ENCODE results near the gene TMEM234.

Gene TMEM234

GRCh38 chr1:32257227-32257508 is 35.0 kb upstream of the TMEM234 start:
- ATAC-seq = no peak
- no peak for TF ChIP-seq POU6F1 (CRISPR knock-in tag; IDR thresholded peaks at IDR 0.05; ENCODE audit: borderline replicate concordance, low read depth)
- TF ChIP-seq ARNTL (CRISPR knock-in tag; IDR thresholded peaks at IDR 0.05; ENCODE audit: borderline replicate concordance, low read depth) = no peak
- TF ChIP-seq, protein P1, sequence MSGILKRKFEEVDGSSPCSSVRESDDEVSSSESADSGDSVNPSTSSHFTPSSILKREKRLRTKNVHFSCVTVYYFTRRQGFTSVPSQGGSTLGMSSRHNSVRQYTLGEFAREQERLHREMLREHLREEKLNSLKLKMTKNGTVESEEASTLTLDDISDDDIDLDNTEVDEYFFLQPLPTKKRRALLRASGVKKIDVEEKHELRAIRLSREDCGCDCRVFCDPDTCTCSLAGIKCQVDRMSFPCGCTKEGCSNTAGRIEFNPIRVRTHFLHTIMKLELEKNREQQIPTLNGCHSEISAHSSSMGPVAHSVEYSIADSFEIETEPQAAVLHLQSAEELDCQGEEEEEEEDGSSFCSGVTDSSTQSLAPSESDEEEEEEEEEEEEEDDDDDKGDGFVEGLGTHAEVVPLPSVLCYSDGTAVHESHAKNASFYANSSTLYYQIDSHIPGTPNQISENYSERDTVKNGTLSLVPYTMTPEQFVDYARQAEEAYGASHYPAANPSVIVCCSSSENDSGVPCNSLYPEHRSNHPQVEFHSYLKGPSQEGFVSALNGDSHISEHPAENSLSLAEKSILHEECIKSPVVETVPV (CRISPR knock-in tag; IDR thresholded peaks at IDR 0.05) = no peak
- TF ChIP-seq ZNF565 (CRISPR knock-in tag; conservative IDR thresholded peaks at IDR 0.05; ENCODE audit: low read depth) = no peak
- no peak for TF ChIP-seq PATZ1 (CRISPR knock-in tag; IDR thresholded peaks at IDR 0.05; ENCODE audit: borderline replicate concordance)

DNA sequence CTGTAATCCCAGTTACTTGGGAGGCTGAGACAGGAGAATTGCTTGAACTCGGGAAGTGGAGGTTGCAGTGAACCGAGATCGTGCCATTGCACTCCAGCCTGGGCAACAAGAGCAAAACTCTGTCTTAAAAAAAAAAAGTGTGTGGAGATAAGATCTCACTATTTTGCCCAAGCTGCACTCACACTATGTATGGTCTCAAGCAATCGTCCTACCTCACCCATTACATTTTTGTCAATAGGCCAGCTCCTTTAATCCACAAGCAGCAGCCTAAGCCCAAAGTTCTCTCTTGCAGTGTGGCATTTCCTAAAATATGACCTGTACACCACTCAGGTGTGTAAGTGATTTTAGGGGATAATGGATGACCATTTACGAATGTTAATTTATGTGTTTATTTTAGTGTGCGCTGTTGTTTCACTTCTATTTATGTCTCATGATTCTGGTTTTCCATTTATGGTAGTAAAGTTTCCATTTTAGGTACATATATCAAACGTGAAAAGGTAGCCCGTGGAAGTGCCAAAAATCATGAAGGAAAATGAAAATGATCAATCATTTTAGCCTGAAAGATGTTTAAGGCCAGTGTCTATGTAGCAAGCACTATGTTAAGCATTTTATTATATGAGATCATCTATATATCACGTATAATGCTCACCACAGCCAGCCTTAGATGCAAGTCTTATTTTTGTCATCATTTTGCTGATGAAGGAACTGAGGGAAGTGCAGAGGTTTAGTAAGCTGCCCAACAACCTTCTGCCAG is 34.5 kb upstream of the TMEM234 start:
- no peak for ATAC-seq
- TF ChIP-seq ARNTL (CRISPR knock-in tag; IDR thresholded peaks at IDR 0.05; ENCODE audit: borderline replicate concordance, low read depth) (no peak), TOX (CRISPR knock-in tag; IDR thresholded peaks at IDR 0.05; ENCODE audit: borderline replicate concordance) (no peak), RARB (CRISPR knock-in tag; IDR thresholded peaks at IDR 0.05) (no peak), CREB5 (CRISPR knock-in tag; IDR thresholded peaks at IDR 0.05; ENCODE audit: low read depth) (no peak), SNAI2 (CRISPR knock-in tag; IDR thresholded peaks at IDR 0.05) (no peak), ZNF8 (CRISPR knock-in tag; IDR thresholded peaks at IDR 0.05) (no peak), ZNF565 (CRISPR knock-in tag; conservative IDR thresholded peaks at IDR 0.05; ENCODE audit: low read depth) (no peak), BACH2 (CRISPR knock-in tag; IDR thresholded peaks at IDR 0.05; ENCODE audit: borderline replicate concordance) (no peak), ZNF70 (CRISPR knock-in tag; IDR thresholded peaks at IDR 0.05) (no peak), ISL1 (CRISPR knock-in tag; IDR thresholded peaks at IDR 0.05) (no peak)
- TF ChIP-seq, protein P2, sequence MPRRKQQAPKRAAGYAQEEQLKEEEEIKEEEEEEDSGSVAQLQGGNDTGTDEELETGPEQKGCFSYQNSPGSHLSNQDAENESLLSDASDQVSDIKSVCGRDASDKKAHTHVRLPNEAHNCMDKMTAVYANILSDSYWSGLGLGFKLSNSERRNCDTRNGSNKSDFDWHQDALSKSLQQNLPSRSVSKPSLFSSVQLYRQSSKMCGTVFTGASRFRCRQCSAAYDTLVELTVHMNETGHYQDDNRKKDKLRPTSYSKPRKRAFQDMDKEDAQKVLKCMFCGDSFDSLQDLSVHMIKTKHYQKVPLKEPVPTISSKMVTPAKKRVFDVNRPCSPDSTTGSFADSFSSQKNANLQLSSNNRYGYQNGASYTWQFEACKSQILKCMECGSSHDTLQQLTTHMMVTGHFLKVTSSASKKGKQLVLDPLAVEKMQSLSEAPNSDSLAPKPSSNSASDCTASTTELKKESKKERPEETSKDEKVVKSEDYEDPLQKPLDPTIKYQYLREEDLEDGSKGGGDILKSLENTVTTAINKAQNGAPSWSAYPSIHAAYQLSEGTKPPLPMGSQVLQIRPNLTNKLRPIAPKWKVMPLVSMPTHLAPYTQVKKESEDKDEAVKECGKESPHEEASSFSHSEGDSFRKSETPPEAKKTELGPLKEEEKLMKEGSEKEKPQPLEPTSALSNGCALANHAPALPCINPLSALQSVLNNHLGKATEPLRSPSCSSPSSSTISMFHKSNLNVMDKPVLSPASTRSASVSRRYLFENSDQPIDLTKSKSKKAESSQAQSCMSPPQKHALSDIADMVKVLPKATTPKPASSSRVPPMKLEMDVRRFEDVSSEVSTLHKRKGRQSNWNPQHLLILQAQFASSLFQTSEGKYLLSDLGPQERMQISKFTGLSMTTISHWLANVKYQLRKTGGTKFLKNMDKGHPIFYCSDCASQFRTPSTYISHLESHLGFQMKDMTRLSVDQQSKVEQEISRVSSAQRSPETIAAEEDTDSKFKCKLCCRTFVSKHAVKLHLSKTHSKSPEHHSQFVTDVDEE (CRISPR knock-in tag; IDR thresholded peaks at IDR 0.05) = no peak
- TF ChIP-seq, protein P1 (CRISPR knock-in tag; IDR thresholded peaks at IDR 0.05) = no peak

- ATAC-seq = no peak
- TF ChIP-seq CREB5 (CRISPR knock-in tag; IDR thresholded peaks at IDR 0.05; ENCODE audit: low read depth) (no peak), ZNF8 (CRISPR knock-in tag; IDR thresholded peaks at IDR 0.05) (no peak), POU6F1 (CRISPR knock-in tag; IDR thresholded peaks at IDR 0.05; ENCODE audit: borderline replicate concordance, low read depth) (no peak), TOX (CRISPR knock-in tag; IDR thresholded peaks at IDR 0.05; ENCODE audit: borderline replicate concordance) (no peak), CSDC2 (CRISPR knock-in tag; IDR thresholded peaks at IDR 0.05) (no peak), ZFP3 (CRISPR knock-in tag; IDR thresholded peaks at IDR 0.05) (no peak)
- TF ChIP-seq, protein P2 (CRISPR knock-in tag; IDR thresholded peaks at IDR 0.05) = no peak
Observed at GRCh38 chr1:32255072-32256071, 33.2 kb upstream of the TMEM234 start.

All from SK-N-SH treated with all-trans-retinoic acid at 6 μM for 48 hours (cell line).